ENCODE measurements around the gene TMEM187.

The TMEM187 gene

GRCh38 chrX:153984351-153985178, 12.0 kb downstream of the TMEM187 start:
- no peak for TF ChIP-seq CTCF (IDR thresholded peaks at IDR 0.05; ENCODE audit: borderline replicate concordance, insufficient read depth, low read depth, low read length)
- no peak overlapping the region for H3K4me3 ChIP-seq (ENCODE audit: low read depth, low read length)

- no peak for TF ChIP-seq CTCF (IDR thresholded peaks at IDR 0.05; ENCODE audit: borderline replicate concordance, insufficient read depth, low read depth, low read length)
- H3K4me3 ChIP-seq (ENCODE audit: low read depth, low read length), result no peak overlapping the region
Observed at GRCh38 chrX:153988493-153988892, 15.9 kb downstream of the TMEM187 start.

GRCh38 chrX:153989973-153990655, 17.6 kb downstream of the TMEM187 start:
- no peak overlapping the region for H3K4me3 ChIP-seq (ENCODE audit: low read depth, low read length)
- TF ChIP-seq CTCF (IDR thresholded peaks at IDR 0.05; ENCODE audit: borderline replicate concordance, insufficient read depth, low read depth, low read length), result no peak

GRCh38 chrX:153991013-153991580, 18.5 kb downstream of the TMEM187 start:
- TF ChIP-seq CTCF (IDR thresholded peaks at IDR 0.05; ENCODE audit: borderline replicate concordance, insufficient read depth, low read depth, low read length), result no peak
- no peak overlapping the region for H3K4me3 ChIP-seq (ENCODE audit: low read depth, low read length)

- no peak for TF ChIP-seq CTCF (IDR thresholded peaks at IDR 0.05; ENCODE audit: borderline replicate concordance, insufficient read depth, low read depth, low read length)
- no peak overlapping the region for H3K4me3 ChIP-seq (ENCODE audit: low read depth, low read length)
Observed at GRCh38 chrX:153992180-153992579, 19.6 kb downstream of the TMEM187 start.

GRCh38 chrX:153993079-153993478, 20.5 kb downstream of the TMEM187 start:
- no peak for TF ChIP-seq CTCF (IDR thresholded peaks at IDR 0.05; ENCODE audit: borderline replicate concordance, insufficient read depth, low read depth, low read length)
- no peak overlapping the region for H3K4me3 ChIP-seq (ENCODE audit: low read depth, low read length)

Data from GM12875 (cell line).